ENCODE measurements around the gene CIAPIN1.

GRCh38 chr16:57471852-57472664 lies 24.9 kb upstream of the CIAPIN1 start:
- TF ChIP-seq CTCF (IDR thresholded peaks at IDR 0.05) = no peak
- no peak for TF ChIP-seq ZFX (IDR thresholded peaks at IDR 0.05; ENCODE audit: borderline replicate concordance)

Data from 22Rv1 (cell line).